ENCODE measurements around the gene CHTF18. TPM values are rescaled to one million over a fixed set of nuclear protein-coding genes. Genes with fewer than 3 reads are reported as not detected.

Gene CHTF18
- total and polyA plus RNA-seq, 2 donors (not counting 3 experiments of a cell fraction or from before 2014, with no cell fraction given), result 33.0 to 69.5 TPM

DNA sequence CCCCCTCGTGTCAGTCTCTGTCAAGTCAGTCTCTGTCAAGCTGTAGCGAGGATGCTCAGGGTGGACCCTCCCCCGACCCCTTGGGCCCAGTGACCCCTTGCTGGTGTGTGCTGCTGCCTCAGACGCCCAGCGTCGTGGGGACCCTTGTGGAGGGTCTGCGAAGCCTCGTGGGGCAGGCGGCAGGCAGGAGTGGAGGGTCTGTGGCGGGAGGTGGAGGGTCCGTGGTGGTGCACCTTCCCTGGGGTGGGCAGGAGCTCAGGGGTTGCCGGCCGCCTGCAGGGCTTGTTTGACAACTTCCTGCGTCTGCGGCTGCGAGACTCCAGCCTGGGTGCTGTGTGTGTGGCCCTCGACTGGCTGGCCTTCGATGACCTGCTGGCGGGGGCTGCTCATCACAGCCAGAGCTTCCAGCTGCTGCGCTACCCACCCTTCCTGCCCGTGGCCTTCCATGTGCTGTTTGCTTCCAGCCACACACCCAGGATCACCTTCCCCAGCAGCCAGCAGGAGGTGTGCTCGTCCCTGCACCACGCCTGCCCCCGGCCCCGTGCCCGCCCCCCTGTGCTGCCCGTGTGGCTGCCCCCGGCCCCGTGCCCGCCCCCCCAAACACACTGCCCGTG, 6.5 kb downstream of the CHTF18 start:
- POLR2A ChIA-PET, result no interaction called here
- FAIRE-seq (no peak), DNase-seq (ENCODE audit: low read depth, low spot score) (no peak)
- dilution Hi-C loops (cut with MboI; ENCODE audit: extremely low pct_ligation_motif_present, low sequenced_read_pairs), result no loop called here
- H3K36me3 ChIP-seq (ENCODE audit: control insufficient read depth in 2 of 2, extremely low read depth in 1 of 2, insufficient read depth in 2 of 2, low read length in 2 of 2), result no peaks in the 10 kb centered on the region
- H3K9ac ChIP-seq (replicated peaks; ENCODE audit: extremely low read depth, insufficient read depth, low read length), result no peak overlapping the region
- no peak overlapping the region for H3K27ac ChIP-seq (ENCODE audit: insufficient read depth, low read depth, low read length)
- intact Hi-C loops (cut with micrococcal nuclease), result no loop called here
- peaks cover under 1% of the 10 kb centered on the region for H3K79me2 ChIP-seq (ENCODE audit: control insufficient read depth, insufficient read depth, low read length)
- H3K9me3 ChIP-seq (replicated peaks; ENCODE audit: control insufficient read depth, insufficient read depth, low read length), result no peaks in the 10 kb centered on the region
- peaks cover 0 to 2% of the 10 kb centered on the region in 2 experiments for H3K27me3 ChIP-seq (ENCODE audit: control insufficient read depth in 2 of 2, insufficient read depth in 2 of 2, low read length in 2 of 2)
- H3K9me1 ChIP-seq (replicated peaks; ENCODE audit: control insufficient read depth, extremely low read depth, insufficient read depth, low read length), result no peaks in the 10 kb centered on the region
- no peaks in the 10 kb centered on the region for H4K20me1 ChIP-seq (replicated peaks; ENCODE audit: control insufficient read depth, extremely low read depth, insufficient read depth, low read length)
- CTCF ChIA-PET, result no interaction called here
- H3K4me1 ChIP-seq (ENCODE audit: control insufficient read depth, extremely low read depth, insufficient read depth, low read length), result no peaks in the 10 kb centered on the region
- TF ChIP-seq JUN (IDR thresholded peaks at IDR 0.05; ENCODE audit: borderline replicate concordance, insufficient read depth, insufficient read length, low read depth), result no peak
- TF ChIP-seq FOS (IDR thresholded peaks at IDR 0.05; ENCODE audit: borderline replicate concordance, insufficient read depth, low read length), result no peak
- TF ChIP-seq POLR2A (IDR thresholded peaks at IDR 0.05; ENCODE audit: low read depth, low read length), result no peak
- no peak for TF ChIP-seq POLR2AphosphoS5 (IDR thresholded peaks at IDR 0.05; ENCODE audit: insufficient read depth, low read depth, low read length)
- no peak for TF ChIP-seq EZH2 (IDR thresholded peaks at IDR 0.05; ENCODE audit: borderline replicate concordance, low read depth, low read length, severe bottlenecking)
- no peak for TF ChIP-seq MAX (IDR thresholded peaks at IDR 0.05; ENCODE audit: insufficient read depth, insufficient read length)
- TF ChIP-seq CTCF (IDR thresholded peaks at IDR 0.05; ENCODE audit: extremely low read depth in 1 of 2, insufficient read depth in 1 of 2, low read depth in 1 of 2, low read length in 2 of 2), result no peak
- no peak for TF ChIP-seq MYC (IDR thresholded peaks at IDR 0.05; ENCODE audit: low read depth, low read length)
- no peak for TF ChIP-seq GATA2 (IDR thresholded peaks at IDR 0.05; ENCODE audit: insufficient read depth, insufficient read length, low read depth, low read length)
- H2AFZ ChIP-seq (ENCODE audit: low read depth, low read length), result no peak overlapping the region
- H3K4me3 ChIP-seq (replicated peaks in 1 of 3; ENCODE audit: insufficient read depth in 1 of 3, low read depth in 1 of 3, low read length in 3 of 3), result no peak overlapping the region
- no TSS peak for BruUV-seq (replicated peaks)
- H3K4me2 ChIP-seq (ENCODE audit: insufficient read depth, low read length), result no peak overlapping the region

All from endothelial cell of umbilical vein (primary cell).